Bronchial epithelial cell (primary cell): ENCODE results near the gene SIAH2. TPM values are rescaled to one million over a fixed set of nuclear protein-coding genes. Genes with fewer than 3 reads are reported as not detected.

ENCODE experiments used
- DNase-seq: peaks from one replicate; pipeline ENCODE4 v3.0.0-alpha.2; 2010; ENCODE audit warnings: low read depth
- FAIRE-seq: peaks from 2 replicates; lab custom pipeline; 2011; peaks lifted over from hg19 to GRCh38; lab: Jason Lieb, UNC
- H3K27me3 ChIP-seq: 2 replicates; pipeline ENCODE4 v1.5.1; 2011; ENCODE audit warnings: low read length; ENCODE audit not compliant: control insufficient read depth, insufficient read depth
- H3K36me3 ChIP-seq: 2 replicates; pipeline ENCODE4 v1.5.1; 2011; ENCODE audit warnings: low read length; ENCODE audit not compliant: control insufficient read depth, insufficient read depth
- H3K4me3 ChIP-seq: 2 replicates; pipeline ENCODE4 v1.5.1; 2011; ENCODE audit warnings: mild to moderate bottlenecking, low read depth, low read length, control low read depth
- total RNA-seq: library from RNA; depleted of rRNA; stranded (reverse); fragments of >200 nt; gene quantifications from 2 replicates; pipeline ENCODE4 v1.2.1, GENCODE V29; 2014
- TF ChIP-seq, protein P1 (sequence below): IDR thresholded peaks from 2 replicates; pipeline ENCODE4 v1.5.1; 2011; ENCODE audit warnings: mild to moderate bottlenecking, moderate library complexity, low read length, control low read depth, inconsistent platforms; ENCODE audit not compliant: insufficient read depth, severe bottlenecking

Gene SIAH2
- total RNA-seq, 1 donor from 2014 or later: 36.1 TPM

GRCh38 chr3:150703299-150703755 lies 59.6 kb downstream of the SIAH2 start:
- Histone ChIP-seq H3K27me3 (no peaks in the 10 kb centered on the region), H3K4me3 (peak overlapping the region; percentile 80), H3K36me3 (no peaks in the 10 kb centered on the region)
- TF ChIP-seq, protein P1, sequence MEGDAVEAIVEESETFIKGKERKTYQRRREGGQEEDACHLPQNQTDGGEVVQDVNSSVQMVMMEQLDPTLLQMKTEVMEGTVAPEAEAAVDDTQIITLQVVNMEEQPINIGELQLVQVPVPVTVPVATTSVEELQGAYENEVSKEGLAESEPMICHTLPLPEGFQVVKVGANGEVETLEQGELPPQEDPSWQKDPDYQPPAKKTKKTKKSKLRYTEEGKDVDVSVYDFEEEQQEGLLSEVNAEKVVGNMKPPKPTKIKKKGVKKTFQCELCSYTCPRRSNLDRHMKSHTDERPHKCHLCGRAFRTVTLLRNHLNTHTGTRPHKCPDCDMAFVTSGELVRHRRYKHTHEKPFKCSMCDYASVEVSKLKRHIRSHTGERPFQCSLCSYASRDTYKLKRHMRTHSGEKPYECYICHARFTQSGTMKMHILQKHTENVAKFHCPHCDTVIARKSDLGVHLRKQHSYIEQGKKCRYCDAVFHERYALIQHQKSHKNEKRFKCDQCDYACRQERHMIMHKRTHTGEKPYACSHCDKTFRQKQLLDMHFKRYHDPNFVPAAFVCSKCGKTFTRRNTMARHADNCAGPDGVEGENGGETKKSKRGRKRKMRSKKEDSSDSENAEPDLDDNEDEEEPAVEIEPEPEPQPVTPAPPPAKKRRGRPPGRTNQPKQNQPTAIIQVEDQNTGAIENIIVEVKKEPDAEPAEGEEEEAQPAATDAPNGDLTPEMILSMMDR: no peak
- FAIRE-seq (no peak), DNase-seq (no peak)

- no peak for FAIRE-seq
- peak; percentile 80 for DNase-seq
- Histone ChIP-seq H3K36me3 (no peaks in the 10 kb centered on the region), H3K27me3 (no peaks in the 10 kb centered on the region), H3K4me3 (no peak overlapping the region)
- TF ChIP-seq, protein P1: no peak
Observed at GRCh38 chr3:150699068-150699639, 63.8 kb downstream of the SIAH2 start.

DNA sequence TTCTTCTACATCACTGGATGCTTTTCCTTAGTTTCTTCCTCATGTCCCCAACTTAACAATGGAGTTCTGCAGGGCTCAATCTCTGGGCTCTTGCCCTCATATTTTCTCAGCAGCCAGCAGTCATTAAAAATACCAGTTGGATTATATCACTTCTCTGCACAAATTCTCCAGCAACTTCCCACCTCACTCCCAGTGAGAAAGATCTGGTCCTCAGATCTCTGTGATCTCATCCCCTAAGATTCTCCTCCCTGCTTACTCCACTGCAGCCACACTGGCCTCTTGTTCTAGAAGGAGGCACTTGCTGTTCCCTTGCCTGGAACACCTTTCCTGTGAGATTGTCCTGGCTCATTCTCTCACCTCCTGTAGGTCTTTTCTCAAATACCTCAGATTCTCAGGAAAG lies 65.3 kb downstream of the SIAH2 start:
- DNase-seq (peak; percentile 6), FAIRE-seq (no peak)
- no peak overlapping the region for H3K4me3 ChIP-seq

GRCh38 chr3:150691414-150692040 lies 71.4 kb downstream of the SIAH2 start:
- H3K27me3 ChIP-seq: no peaks in the 10 kb centered on the region
- no peak overlapping the region for H3K4me3 ChIP-seq
- H3K36me3 ChIP-seq: no peaks in the 10 kb centered on the region
- TF ChIP-seq, protein P1: no peak
- FAIRE-seq (no peak), DNase-seq (no peak)

More for the DNA sequence above, 65.3 kb downstream of the SIAH2 start:
- no peaks in the 10 kb centered on the region for H3K27me3 ChIP-seq
- H3K36me3 ChIP-seq: no peaks in the 10 kb centered on the region
- TF ChIP-seq, protein P1: no peak

Other genes starting within 250 kb of the SIAH2 start
- gene SERP1, start 216.7 kb downstream of the SIAH2 start, total RNA-seq: 222 and 255 TPM in 2 replicates
- gene EIF2A, start 216.4 kb downstream of the SIAH2 start, total RNA-seq: 88.8 and 222 TPM in 2 replicates
- gene SELENOT, start 159.8 kb downstream of the SIAH2 start, total RNA-seq: 108 and 167 TPM in 2 replicates
- gene ERICH6, start 59.2 kb downstream of the SIAH2 start, total RNA-seq: under 0.01 TPM in 1 of 2 replicates, not detected in the other
- gene MINDY4B, start 142.3 kb upstream of the SIAH2 start, total RNA-seq: not detected in 2 replicates
- not detected in 2 replicates for gene CLRN1, start 209.6 kb upstream of the SIAH2 start, total RNA-seq